Activated CD8-positive, alpha-beta memory T cell treated with anti-CD3 and anti-CD28 coated beads for 4 hours (primary cell): Measurements from ENCODE around the gene IGF2BP1.

ENCODE experiments used
- DNase-seq, 2 donors: peaks; one replicate each; pipeline ENCODE4 v3.0.0-alpha.2; 2020; ENCODE audit warnings: low read depth in 2 of 2

IGF2BP1 gene

DNA sequence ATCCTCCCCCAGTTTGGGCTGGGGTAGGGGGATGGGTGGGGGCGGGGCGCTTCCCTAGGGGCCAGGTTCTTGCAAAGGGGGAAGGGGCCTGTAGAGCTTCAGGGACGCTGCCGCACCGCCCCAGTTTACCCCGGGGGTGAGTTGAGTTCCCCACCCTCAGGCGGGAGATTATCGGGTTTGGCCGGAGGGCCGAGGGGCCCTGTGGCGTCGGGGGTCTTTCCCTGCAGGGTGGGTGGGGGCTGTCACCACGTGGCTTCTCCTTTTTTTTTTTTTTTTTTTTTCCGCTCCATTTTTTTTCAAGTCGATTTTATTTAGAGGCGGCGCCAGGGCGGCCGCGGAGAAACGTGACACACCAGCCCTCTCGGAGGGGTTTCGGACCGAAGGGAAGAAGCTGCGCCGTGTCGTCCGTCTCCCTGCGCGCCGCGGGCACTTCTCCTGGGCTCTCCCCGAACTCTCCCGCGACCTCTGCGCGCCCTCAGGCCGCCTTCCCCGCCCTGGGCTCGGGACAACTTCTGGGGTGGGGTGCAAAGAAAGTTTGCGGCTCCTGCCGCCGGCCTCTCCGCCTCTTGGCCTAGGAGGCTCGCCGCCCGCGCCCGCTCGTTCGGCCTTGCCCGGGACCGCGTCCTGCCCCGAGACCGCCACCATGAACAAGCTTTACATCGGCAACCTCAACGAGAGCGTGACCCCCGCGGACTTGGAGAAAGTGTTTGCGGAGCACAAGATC, at the start of gene IGF2BP1:
TSS of gene IGF2BP1 (plus strand) at position 283 of the 724 bp plus-strand sequence. CDS start at position 644, 361 bp downstream.
- DNase-seq = no peak

DNA sequence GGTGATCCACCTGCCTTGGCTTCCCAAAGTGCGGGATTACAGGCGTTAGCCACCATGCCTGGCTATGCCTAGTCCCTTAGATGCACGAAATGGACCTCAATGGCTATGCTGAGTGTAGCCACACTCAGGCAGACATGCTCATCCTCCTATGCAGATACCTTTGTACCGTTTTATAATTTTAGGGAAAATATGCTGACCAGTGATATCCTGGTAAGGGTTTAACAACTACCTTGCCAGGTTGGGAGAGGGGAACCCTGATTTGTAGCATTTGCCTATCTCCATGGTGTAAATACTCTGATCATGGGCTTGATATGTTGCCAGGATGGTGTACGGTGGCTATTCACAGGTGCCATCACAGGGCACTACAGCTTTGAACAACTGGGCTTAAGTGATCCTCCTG, 45.6 kb upstream of the IGF2BP1 start:
- DNase-seq = no peak

GRCh38 chr17:48952904-48953303, 44.3 kb upstream of the IGF2BP1 start:
- no peak for DNase-seq

DNA sequence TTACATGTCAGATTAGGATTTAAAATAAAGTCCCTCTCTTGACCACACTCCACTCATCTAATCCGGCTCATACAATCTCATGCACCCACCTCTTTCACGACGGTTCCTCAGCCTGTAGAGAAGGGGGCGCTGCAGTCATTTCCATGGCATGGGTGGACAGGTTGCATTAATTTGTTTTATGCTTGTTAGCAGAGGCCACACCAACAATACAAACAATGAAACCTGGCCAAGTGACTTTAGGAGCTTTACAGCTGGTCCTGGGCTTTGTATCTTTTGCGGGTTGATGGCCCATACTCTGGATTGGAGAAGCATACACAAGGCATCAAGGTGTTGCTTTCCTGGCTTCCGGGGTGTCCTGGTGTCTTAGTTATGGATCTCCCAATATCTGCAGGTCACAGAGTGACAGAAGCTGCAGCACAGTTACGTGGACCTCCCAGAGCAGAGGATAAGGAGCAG, 42.9 kb upstream of the IGF2BP1 start:
- DNase-seq = no peak

- no peak for DNase-seq
These were observed 36.2 kb upstream of the IGF2BP1 start for GRCh38 chr17:48960834-48961515.

DNA sequence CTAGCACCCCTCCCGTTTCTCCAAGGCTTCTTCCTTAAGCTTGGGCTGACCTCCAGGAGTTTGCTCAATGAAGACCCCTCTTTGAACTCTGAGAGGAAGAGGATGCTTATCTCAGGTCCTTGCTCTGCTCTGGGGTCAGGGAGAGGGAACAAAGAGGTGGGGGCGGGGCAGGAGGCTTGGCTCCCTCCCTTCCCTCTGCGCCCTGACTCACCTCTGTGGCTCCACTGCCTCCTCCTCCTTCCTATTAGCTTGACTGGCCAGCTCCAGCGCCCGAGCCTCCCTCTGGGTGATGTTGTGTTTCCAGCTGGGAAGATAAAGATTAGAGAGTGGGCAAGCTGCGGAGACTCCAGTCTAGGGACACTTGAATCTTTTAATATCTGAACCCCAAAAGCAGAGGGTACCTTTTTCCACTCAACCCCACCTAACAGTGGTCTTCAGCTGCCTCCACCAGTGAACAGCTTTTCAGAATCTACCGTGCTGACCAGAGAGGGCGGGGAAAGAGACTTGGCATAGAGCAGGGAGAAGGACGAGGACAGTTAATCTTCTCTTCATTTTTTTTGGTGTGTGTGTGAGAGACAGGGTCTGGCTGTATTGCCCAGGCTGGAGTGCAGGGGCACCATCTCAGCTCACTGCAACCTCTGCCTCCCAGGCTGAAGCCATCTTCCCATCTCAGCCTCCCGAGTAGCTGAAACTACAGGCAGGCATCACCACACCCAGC, 35.5 kb upstream of the IGF2BP1 start:
- no peak for DNase-seq

DNA sequence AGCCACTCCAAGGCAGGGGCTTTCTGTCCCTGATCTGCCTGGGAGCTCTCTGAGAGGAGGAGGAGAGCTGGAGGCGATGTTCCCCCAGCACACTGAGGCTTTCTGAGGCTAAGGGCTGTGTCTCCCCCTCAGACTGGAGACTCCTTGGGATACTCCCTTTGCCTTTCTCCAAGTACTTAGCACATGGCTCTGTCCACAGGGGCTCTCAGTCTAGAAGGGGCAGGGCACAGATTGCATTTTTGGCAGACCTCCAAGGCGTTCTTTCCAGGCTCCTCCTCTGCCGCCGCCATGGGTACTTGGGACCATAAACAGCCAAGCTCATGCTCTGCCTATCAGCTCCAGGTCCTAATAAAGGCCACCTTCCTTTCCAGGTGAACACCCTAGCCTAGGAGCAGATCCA, 27.0 kb upstream of the IGF2BP1 start:
- DNase-seq = no peak

GRCh38 chr17:48970865-48971687, 26.1 kb upstream of the IGF2BP1 start:
- no peak for DNase-seq

- no peak for DNase-seq
These were observed 24.5 kb upstream of the IGF2BP1 start for GRCh38 chr17:48972749-48973097.

DNA sequence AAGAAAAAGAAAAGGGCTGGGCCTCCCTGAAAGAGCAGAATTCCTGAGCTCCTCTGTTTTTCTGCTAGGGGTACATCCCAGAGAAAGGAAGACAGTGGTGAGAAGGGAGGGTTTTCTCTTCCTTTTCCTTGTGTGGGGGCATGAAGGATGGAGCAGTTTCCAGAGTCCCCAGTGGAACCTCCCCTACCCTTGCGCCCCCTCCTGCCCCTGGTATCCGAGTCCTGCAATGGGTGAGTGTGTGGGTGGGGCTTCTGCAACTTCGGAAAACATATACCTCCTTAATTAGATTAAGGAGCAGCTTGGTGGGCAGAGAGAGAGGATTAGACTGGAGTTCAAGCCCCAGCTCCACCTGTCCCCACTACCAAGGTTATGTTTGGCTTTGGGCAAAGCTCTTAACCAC, 23.4 kb upstream of the IGF2BP1 start:
- no peak for DNase-seq

- DNase-seq = no peak
These were observed 15.2 kb upstream of the IGF2BP1 start for GRCh38 chr17:48981927-48982539.

- no peak for DNase-seq
These were observed 11.5 kb upstream of the IGF2BP1 start for GRCh38 chr17:48985436-48986245.

DNA sequence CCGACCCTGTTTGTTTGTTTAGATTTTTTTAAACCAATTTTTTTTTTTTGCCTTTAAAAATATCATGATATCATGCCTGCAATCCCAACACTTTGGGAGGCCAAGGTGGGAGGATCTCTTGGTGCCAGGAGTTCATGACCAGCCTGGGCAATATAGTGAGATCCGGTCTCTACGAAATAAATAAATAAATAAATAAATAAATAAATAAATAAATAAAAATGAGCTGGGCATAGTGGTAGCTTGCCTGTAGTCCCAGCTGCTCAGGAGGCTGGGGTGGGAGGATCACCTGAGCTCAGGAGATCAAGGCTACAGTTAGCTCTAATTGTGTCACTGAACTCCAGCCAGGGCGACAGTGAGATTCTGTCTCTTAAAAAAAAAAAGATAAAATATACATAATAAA, 8.1 kb upstream of the IGF2BP1 start:
- no peak for DNase-seq

GRCh38 chr17:48990882-48991357, 6.3 kb upstream of the IGF2BP1 start:
- no peak for DNase-seq

DNA sequence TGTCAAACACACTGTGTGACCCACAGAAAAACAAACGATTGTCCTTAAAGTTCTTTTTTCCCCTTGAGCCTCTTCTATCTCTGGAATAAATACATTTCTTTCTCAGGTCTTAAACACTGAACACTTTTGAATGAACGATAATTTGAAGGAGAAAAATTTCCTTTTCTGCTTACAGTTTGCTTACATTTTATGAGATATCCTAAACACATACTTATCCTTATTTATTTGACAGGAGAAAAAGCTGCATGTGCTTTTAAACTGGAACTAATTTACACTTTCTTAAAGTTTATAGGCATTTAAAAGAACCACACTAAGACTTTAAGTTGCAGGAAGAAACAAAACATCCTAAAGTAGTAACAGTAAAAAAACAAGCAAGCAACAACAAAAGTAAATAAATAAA, 4.7 kb upstream of the IGF2BP1 start:
- no peak for DNase-seq

DNA sequence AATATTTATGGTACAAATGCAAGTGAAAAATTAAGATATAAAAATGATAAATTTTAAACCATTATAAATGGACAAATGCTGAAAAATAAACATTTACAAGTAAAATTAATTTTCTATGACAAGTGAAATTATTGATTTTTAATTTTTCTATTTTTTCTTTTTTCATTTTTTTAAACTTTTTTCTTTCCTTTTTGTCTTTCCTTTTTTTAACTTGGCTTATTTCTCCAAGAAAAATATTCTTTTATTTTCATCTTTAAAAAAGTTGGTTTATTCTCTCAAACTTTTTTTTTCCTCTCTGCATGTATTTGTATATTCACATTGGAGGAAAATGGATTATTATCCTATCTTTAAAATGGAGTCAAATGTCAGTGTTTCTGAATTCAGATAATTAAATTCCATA, 3.9 kb upstream of the IGF2BP1 start:
- DNase-seq = no peak

DNA sequence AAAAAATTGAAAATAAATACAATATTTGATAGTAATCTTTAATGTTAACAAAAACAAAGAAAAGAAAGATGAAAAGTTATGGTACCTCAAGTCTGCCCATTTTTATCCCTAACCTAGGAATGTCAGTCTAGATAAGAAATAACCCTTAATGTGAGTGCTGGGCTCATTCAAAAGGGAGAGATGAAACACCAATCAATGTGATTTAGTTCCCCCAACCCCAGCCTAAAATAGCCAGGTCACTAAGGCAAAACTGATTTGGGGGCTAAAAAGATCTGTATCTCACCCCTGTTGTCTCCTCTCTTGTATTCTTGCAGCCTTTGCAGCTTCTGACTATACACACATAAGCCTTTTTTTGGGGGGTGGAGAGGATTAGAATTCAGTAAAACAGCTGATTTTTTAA, 3.2 kb upstream of the IGF2BP1 start:
- DNase-seq = no peak

- DNase-seq = no peak
These were observed 2.5 kb upstream of the IGF2BP1 start for GRCh38 chr17:48994549-48995303.

GRCh38 chr17:48995304-48995973, 1.7 kb upstream of the IGF2BP1 start:
- no peak for DNase-seq
